ENCODE results near the gene MMEL1.

The MMEL1 gene

DNA sequence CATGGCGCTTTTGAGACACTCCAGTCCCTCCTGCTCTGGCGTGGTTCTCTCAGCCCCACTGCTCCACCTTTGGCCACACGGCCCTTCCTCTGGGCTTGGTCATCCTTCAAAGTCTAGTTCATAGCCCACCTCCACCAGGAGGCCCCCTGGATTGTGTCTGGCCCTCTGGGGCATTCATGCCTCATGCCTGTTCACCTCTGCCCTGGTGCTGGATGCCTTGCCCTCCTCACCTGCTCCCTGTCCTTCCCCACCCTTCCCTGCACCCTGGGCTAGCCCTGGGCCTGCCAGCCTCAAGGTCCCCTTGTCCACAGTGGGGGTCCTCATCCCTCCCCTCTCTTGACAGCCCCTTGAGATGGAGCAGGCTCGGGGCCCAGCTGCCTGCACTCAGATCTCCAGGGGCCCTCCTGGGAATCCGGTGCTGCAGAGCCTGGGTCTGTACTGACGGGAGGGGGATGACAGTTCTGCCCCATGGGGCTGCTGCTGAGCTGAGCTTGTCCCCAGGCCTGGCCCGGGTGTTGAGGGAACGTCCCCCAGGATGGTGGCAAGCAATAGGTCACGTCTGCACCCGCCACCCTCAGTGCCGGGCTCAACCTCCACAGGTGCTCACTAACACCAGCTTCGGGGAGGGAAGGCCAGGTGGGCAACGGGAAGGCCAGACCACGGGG, 27.8 kb downstream of the MMEL1 start:
- DNase-seq (ENCODE audit: low read depth): no peak

DNA sequence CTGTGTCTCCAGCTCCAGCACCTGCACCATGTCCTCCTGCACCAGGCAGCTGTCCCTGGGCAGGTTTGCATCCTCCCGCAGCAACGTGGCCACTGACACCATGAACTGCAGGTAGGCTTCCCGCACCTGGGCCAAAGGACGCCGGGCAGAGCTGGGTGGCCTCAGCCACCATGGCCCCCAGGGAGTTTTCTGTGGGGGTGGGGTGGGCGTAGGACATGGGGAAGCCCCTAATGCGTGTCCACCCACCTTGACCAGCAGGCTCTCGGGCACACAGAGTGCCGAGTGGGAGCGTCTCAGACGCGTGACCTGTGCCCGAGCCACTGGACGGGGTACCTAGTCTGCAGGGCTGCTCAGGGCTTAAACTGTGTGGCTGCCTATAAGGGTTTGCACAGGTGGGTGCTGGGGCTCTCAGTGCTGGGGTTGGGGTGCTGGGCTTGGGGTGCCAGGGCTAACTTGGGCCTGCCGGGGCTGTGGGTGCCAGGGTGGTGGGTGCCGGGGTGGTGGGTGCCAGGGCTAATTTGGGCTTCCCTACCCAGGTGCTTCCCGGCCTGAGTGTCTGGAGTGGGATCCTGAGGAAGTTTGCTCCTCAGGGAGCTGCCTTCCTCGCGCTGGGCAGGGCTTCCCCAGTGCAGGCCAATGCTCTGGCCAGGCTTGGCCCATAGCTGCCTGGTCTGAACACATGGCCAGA, 28.5 kb downstream of the MMEL1 start:
- DNase-seq (ENCODE audit: low read depth): no peak

DNA sequence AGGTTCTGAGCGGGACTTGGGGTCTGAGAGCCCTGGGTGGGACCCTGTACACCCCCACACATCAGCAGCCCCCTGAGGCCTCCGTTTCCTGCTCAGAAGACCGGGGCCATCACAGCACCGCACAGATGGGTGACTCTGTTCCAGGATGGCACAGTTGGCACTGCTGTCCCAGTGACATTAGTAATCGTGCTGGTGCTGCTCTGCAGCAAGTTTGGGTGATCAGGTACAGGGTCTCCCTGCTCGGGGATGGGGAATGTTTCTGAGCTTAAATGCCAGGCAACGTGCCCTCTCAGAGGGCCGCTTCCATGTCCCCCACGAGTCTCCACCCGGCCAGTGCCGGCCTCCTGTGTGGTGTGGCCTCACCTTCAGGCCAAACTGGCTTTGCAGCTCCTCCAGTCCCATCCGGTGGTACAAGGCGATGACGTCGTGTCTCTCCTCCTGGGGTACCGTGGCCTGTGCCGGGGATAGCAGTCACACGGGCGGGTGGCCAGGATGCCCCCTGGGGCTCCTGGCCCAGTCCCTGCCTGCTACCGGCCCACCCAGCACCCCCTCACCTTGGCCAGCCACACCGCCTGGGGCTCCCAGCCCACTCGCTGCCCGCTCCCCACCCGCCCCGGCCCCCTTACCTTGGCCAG, 29.2 kb downstream of the MMEL1 start:
- DNase-seq (ENCODE audit: low read depth): no peak

DNA sequence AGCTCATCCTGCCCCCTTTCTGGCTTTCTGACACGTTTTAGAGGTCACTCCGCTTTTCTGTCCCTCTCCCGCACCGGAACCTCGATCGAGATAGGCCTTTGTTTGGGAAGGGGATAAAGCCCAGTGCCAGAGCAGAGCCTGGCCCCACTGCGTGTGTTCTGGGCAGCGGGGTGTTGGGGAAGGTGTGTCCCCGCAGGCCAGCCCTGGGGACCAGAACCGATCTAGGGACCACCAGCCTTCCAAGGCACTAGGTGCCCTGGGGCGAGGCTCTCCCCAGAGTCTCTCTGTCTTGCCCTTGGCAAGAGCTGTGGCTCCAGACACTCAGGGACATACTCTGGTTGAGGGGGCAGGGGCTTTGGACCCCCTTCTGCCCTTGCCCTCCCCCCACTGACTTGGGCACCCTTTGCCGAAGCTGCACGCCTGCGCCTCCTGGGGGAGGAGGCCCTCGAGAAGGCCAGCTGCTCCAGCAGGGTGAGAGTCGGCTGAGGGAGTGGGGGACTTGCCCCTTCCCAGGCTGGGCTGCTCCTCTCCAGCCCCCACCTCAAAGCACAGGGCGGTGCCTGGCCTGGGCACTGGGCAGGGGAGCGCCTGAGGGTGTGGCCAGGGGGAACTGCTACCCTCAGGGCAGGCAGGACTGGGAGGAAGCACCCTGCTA, 29.8 kb downstream of the MMEL1 start:
- no peak for DNase-seq (ENCODE audit: low read depth)

DNA sequence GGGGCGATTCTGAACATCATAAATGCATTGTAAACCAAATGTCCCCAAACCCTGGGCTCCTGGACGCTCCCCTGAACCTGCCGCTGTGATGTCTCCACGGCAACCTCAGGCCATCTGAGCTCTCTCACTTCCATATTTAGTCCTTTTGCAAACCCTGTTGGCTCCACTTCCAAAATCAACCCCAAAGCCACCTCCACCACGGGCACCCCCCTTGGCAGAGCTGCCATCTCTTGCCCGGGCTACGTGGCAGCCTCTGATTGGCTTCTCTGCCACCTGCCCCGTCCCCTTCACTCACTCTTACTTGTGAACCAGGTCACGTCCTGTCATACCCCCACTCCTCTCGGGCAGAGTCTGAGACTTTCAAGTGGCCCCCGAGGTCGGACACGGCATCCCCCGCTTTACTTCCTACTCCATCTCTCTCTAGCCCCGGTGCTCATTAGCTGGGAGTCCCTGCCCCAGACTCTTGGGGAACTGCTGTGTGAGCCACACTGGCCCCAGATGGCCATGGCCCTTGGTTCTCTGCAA, 30.4 kb downstream of the MMEL1 start:
- no peak for DNase-seq (ENCODE audit: low read depth)

DNA sequence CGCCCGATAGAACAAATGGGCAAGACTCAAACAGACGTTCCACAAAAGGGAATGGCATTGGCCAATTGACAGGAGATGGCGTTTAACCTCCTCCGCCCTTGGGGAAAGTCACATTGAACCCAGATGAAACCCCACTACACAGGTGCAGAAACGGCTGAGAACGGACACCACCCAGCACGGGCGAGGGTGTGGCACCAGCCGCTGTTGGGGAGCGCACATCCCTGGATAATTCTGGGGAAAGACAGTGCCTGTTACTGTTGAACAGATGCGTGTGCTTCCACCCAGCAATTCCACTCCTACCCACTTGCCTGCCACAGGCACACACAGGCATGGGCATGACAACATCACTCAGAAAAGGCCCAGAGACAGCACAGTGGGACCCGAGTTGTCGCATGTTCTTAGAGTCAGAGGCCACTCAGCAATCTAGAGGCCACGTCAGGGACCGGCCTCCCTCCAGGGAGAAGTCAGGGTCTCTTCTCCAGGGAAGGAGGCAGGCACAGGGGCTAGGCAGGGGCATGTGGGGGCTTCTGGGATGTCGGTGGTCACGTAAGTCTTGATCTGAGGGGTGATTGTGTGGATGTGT, 31.0 kb downstream of the MMEL1 start:
- DNase-seq (ENCODE audit: low read depth): no peak

DNA sequence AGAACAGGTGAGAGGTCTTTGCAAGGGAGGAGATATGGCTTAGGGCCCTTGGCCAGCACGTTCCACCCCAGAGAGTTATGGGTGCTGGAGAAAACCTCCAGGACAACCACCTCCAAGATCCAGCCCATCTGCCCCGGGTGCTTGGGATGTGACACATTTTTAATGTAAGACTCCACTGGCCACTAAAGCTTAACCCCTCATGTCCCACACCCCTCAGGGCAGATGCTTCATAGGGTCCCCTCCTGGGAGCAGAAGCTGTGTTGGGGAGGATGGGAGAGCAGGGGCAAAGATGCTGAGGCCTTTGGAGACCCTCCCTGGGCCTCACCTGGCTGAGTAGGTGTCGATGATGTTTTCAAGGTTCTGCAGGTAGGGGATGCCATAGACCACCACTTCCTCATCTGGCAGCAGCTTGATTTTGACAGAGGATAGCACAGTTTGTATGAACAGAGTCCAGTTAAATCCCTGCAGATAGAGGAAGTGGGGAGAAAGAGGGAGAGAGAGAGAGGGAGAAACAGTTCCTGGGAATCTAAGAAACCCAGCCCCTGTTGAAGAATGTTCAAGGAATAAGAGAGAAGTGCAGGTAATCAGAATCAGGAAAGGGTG, 34.4 kb downstream of the MMEL1 start:
- DNase-seq (ENCODE audit: low read depth): no peak

DNA sequence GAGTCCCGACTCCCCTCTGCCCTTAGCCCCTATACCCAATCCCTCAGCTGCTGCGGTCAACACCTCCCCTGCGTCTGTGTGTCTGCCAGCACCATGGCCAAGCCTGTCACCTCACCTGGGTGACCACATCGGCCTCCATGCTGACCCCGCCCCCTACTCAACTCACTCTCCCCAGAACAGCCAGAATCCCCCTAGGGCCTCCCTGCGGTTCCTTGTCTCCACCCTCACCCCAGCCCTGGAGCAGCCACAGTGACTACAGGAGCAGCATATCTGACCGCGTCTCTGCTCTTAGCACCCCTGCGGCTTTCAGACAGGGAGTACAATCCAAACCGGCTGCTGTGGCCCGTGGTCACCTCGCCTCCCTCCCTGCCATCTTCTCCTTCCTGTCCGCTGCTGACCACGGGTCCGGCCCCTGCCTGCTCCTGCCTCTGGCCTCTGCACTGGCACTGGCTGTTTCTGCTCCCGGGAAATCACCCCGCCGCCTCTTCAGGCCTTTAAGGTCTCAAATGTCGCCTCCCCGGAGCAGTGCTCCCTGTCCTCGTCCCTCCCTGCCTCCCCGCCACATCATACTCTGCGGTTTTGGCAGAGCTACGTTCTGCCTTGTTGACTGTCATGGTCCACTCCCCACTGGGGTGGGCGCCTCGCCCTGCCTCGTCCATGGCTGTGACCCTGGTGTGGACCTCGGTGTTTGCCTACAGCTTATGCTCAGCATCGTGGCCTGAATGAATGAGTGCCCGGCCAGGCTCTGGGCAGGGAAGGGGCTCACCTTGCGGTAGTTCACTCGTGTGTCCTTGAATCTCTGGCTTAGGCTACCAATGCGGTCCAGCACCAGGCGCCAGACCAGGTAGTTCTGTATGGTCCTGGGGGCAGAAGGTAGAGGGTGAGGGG, 35.1 kb downstream of the MMEL1 start:
- DNase-seq (ENCODE audit: low read depth): no peak

DNA sequence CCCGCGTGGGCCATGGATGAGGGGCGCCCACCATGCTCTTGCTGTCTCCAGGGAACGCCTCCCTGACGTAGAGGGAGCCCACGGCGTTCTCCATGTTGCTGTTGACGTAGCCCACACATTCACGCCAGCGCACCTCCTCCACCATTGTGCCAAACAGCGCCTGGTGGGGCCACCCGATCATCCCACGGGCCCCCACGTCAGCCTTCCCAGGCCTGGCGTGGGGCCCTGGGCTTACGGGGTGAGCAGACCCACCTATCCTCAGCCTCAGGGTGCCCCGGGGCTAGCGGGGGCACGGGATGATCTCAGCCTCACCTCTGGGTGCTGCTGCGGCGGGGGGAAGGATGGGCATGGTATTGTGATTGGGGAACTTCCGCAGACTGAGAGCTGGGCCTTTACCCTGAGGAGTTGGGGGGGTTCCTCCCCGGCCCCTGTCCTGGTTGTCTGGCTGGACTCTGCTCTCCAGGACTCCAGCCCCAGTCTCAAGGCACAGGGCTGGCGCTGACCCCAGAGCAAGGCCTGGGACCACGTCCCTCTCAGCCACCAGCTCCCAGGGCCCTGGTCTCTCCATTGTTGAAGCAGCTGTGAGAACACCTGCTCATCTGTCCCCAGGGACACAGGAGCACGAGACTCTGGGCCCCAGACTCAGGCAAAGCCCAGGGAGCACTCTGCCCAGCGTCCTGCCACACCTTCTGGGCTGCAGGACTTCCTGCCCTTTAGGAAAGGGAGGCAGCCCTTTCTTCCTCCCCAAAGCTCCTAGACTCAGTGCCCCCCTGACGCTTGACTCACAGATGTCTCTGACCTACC, 36.1 kb downstream of the MMEL1 start:
- DNase-seq (ENCODE audit: low read depth): no peak

DNA sequence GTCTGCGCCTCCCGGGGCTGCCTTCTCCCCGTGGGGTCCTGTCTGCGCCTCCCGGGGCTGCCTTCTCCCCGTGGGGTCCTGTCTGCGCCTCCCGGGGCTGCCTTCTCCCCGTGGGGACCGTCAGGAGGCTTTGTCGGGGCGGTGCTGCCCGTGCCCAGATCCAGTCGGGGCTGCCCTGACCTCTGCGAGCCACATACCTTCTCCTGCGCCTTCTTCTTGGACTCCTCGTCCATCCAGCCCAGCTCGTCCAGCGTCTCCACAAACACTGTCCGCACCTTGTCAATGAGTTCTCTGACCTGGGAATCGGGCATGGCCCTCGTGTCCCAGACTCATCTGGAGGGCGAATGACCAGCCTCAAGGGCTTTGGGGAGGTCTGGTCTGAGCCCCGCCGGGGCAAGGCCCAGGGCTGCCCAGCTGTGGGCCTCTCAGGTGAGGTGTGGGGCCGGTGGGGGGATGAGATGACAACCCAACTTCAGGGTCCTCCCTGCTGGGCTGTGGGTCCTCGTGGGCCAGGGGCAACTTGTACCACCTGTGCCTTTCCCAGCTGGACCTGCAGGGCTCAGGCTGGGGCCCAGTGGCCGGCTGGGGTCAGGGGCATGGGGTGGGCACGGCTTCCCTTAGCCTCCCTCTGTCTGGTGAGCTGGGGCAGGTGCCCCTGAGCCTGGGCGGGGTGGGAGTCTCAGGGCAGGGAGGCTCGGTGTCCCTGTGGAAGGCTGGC, 36.8 kb downstream of the MMEL1 start:
- DNase-seq (ENCODE audit: low read depth): no peak

DNA sequence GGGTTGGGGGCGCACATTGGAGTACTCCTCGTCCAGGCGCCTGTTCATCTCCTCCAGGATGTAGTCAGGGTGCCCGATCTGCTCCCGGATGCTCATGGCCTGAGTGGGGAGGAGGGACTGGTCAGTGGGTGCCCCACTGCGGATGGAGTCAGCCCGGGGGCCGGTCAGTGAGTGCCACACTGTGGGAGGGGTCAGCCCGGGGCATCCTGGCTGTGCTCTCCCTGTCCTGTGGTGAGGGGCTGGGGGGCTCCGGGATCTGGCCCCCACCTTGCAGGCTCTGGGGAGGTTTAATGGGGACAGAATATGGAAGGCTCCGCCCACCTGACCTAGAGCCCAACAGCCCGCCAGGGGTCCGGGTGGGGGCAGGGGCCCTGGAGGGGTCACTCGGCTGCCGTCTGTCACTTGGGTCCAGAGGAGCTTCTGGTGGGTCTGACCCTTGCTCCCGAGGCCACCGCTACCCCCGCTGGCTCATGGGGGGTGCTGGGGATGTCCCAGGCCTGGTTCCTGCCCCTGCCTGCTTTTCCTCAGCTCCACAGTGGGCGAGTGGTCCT, 37.5 kb downstream of the MMEL1 start:
- no peak for DNase-seq (ENCODE audit: low read depth)

DNA sequence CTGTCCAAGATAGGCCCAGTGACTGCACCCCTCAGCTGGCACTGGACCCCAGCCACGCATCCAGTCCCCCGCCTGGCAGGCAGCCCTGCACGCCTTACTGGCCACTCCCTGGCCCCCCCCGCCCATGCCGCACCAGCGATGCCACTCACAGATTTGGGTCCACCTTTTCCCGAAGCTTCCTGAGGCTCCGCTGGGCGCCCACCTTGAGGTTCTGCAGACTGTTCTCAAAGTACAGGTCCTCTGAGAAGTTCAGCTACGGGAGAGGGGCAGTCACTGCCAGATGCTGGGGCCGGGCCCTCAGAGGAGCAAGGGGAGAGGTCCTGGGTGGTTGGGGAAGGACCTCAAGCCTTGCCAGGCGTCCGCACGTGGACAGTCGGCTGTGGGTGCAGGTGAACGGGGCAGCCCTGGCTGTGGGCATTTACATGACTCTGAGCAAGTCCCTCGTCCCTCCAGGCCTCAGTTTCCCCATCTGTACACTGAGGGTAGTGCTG, 38.1 kb downstream of the MMEL1 start:
- DNase-seq (ENCODE audit: low read depth): no peak

DNA sequence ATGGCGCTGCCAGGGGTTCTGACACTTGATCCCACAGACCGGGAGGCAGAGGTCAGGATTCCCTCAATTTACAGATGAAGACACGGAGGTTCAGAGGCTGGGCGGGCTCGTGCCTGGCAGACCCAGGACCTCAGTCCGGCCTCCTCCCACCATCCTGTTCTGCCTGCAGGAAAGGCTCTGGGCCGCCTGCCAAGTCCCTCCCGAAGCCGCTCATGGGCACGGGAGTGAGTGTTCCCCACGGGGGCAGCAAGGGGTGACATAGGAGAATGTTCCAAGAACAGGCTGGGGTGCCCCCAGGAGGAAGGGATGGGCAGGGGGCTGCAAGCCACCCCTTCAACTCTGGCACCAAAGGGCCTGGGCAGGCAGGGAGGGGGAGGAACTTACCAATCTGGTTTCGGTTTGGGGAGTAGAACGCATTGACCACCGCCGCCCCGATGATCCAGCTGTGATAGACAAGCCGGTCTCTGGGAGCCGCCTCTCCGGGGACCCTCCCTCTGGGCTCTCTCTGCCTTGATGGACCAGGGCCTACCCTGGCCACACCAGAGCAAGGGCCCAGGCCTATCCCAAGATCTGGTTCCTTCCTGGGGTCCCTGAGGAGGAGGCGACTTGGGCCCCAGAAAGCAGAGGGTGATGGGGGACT, 38.7 kb downstream of the MMEL1 start:
- no peak for DNase-seq (ENCODE audit: low read depth)

DNA sequence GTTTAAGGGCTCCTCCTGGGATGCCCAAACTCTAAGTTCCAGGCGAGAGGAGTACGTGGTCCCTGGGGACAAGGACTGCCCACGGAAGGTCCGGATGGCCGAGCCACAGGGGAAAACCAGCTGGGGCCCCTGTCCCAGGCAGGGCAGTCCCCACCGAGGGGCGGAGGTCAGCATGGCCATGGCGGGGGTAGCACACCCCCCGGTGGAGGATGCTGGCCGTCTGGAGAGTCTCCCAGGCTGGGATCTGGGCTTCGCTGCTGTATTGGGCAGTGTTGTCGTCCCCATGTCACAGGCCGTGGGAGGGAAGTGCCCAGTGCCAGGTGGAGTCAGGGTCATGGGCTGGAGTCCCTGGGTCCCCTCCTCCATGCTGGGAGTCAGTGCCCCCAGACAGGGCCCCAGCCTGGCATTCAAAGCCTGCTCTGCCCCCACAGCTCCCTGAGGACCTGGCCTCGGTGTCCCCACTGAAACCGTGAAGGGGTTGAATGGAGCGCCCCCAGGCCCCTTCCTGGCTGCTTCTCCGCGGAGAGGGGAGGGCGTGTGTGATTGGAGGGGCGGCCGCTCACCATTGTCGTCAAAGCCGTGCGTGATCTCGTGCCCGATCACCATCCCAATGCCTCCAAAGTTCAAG, 39.5 kb downstream of the MMEL1 start:
- no peak for DNase-seq (ENCODE audit: low read depth)

DNA sequence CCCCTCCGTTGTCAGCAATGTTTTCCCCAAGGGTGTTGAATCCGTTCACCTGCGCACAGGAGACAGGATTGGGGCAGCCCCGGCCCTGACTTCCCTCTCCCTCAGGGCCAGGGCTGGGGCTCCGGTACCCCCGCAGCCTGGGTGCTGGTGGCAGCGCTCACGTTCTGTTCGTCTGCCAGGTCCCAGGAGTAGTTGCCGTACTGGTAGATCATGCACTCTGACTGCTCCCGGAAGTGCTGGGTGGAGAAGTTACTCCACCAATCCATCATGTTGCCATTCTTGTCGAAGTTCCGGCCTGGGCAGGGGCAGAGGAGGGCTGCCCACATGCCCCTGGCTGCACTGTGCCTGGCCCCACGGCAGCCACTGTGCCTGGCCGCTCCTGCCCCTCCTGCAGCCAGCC, 40.1 kb downstream of the MMEL1 start:
- DNase-seq (ENCODE audit: low read depth): no peak

DNA sequence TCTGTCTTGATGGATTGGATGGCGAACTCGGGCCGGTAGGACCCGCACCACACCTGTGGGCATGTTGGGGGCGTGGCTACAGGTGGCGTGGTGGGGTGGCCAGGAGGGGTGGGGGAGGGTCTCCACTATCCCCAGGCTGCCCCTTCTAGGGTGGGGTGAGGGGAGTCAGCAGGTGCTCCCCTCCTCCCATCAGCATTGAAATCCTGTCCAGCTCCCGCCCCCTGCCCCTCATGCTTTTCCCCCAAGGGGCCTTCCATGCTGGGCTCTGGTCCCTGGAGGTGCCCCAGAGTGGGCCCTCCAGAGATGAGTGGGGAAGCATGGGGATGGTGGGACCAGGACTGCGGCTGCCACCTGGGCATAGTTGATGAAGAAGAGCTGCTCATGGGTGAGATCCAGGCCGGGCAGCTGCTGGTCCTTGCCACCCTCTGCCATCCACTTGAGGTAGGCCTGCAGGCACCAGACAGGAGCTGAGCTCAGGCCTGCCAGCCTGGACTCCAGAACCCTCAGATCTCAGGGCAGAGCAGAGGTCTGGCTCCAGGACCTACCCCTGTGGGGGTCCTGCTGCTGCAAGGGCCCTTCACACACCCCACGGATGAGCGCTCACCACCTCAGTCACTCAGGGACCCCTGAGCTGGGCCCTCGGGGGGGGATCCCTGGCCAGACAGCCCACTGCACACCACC, 41.1 kb downstream of the MMEL1 start:
- no peak for DNase-seq (ENCODE audit: low read depth)

DNA sequence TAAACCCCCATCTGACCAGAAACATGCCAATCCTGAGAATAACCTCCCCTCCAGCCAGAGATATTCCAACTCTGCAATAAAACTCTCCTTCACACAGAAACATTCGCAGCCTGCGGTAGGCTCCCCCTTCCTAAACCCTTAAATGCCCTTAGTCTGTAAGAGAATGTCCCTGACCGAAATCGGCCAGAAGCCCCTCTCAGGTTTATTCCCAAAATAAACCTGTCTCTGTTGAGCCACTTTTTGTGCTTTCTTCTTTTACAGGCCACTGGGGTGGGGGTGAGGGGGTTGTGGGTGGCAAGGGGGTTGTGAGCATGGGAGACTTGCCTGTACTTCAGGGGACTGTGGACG, 41.6 kb downstream of the MMEL1 start:
- DNase-seq (ENCODE audit: low read depth): no peak

All from stimulated activated CD4-positive, alpha-beta T cell treated with anti-CD3 and anti-CD28 coated beads, Interleukin-2, amount 100 ng/mL, for 4 hours (primary cell).